Panc1 (cell line): ENCODE measurements around the gene C12orf56. TPM values are rescaled to one million over a fixed set of nuclear protein-coding genes. Genes with fewer than 3 reads are reported as not detected.

Experiments used
- ATAC-seq: fragments of 200-7000 bp; cut with Tn5 transposase; 2 replicates; pipeline ENCODE4 v1.9.1; 2020; ENCODE audit warnings: mild to moderate bottlenecking, moderate library complexity
- BruUV-seq: library from RNA; stranded (reverse); fragments of 400-500 nt; replicated peaks from 2 replicates; lab custom pipeline; 2021; lab: Mats Ljungman, UMichigan
- CTCF ChIA-PET: fragments of 300-600 bp; sonication (Branson Sonifier 250); formaldehyde crosslinking; loops from one replicate; lab custom pipeline; 2022; ENCODE audit warnings: antibody characterized with exemption; lab: Charles Lee
- POLR2A ChIA-PET: fragments of 300-600 bp; sonication (Branson Sonifier 250); formaldehyde crosslinking; loops from one replicate; lab custom pipeline; 2022; ENCODE audit warnings: antibody characterized with exemption; lab: Charles Lee
- DNase-seq: peaks from one replicate; pipeline ENCODE4 v3.0.0-alpha.2; 2010; ENCODE audit warnings: low read depth, low spot score
- H3K27ac ChIP-seq: 2 replicates; pipeline ENCODE4 v1.5.1; 2011; ENCODE audit warnings: mild to moderate bottlenecking, low read length, inconsistent platforms
- H3K27me3 ChIP-seq: fragments of 200-500 bp; sonication (Bioruptor generic); 2 replicates; pipeline ENCODE4 v1.6.0; 2014; ENCODE audit warnings: low read length, inconsistent platforms; ENCODE audit not compliant: control insufficient read depth, insufficient read depth
- H3K36me3 ChIP-seq: fragments of 200-500 bp; sonication (Bioruptor generic); 2 replicates; pipeline ENCODE4 v1.5.1; 2014; ENCODE audit warnings: inconsistent platforms, mild to moderate bottlenecking, low read length, moderate library complexity; ENCODE audit not compliant: control insufficient read depth, insufficient read depth
- H3K4me1 ChIP-seq: 2 replicates; pipeline ENCODE4 v1.5.1; 2011; ENCODE audit warnings: inconsistent platforms, mild to moderate bottlenecking, low read length, moderate library complexity; ENCODE audit not compliant: control insufficient read depth, insufficient read depth
- H3K4me3 ChIP-seq, 2 experiments: 2 replicates each; pipeline ENCODE4 v1.5.1; 2011 to 2012; ENCODE audit warnings: low read depth in 2 of 2, low read length in 2 of 2, mild to moderate bottlenecking in 2 of 2, inconsistent platforms in 1 of 2, moderate library complexity in 1 of 2
- H3K9me3 ChIP-seq: fragments of 200-500 bp; sonication (Bioruptor generic); 2 replicates; pipeline ENCODE4 v1.5.1; 2014; ENCODE audit warnings: low read depth, mild to moderate bottlenecking, inconsistent platforms, low read length, moderate library complexity; ENCODE audit not compliant: control insufficient read depth, insufficient read depth
- POLR2AphosphoS5 ChIP-seq: IDR thresholded peaks from 2 replicates; pipeline ENCODE4 v1.6.1; 2012; ENCODE audit warnings: mild to moderate bottlenecking, low read depth, low read length, moderate library complexity
- SIN3A ChIP-seq: IDR thresholded peaks from 2 replicates; pipeline ENCODE4 v1.6.1; 2012; ENCODE audit warnings: low read depth, mild to moderate bottlenecking, low read length, moderate library complexity, borderline replicate concordance; ENCODE audit not compliant: insufficient read depth
- TCF7L2 ChIP-seq: IDR thresholded peaks from 2 replicates; pipeline ENCODE4 v1.6.1; 2011; ENCODE audit warnings: mild to moderate bottlenecking, low read depth, low read length, inconsistent platforms
- in situ Hi-C: cut with HindIII; loops from 2 replicates; pipeline ENCODE4 v1.10.0; 2016; ENCODE audit warnings: low sequenced_read_pairs, low pct_unique_long_range_greater_than_20kb
- intact Hi-C: fragments of 100-400 bp; cut with micrococcal nuclease; formaldehyde crosslinking; loops from one replicate; pipeline ENCODE4 v1.10.0; 2022; ENCODE audit not compliant: unreplicated experiment
- total RNA-seq: library from RNA; stranded (reverse); gene quantifications from one replicate; pipeline ENCODE4 v1.2.1, GENCODE V29; 2021; ENCODE audit not compliant: unreplicated experiment
- TF ChIP-seq, protein P1 (sequence below): fragments of 450-650 bp; IDR thresholded peaks from 2 replicates; pipeline ENCODE4 v1.5.1; 2017; ENCODE audit warnings: mild to moderate bottlenecking
- TF ChIP-seq, protein P2 (sequence below), 2 experiments: IDR thresholded peaks; 2 replicates each; pipeline ENCODE4 v1.6.1; 2011 to 2012; ENCODE audit warnings: low read depth in 2 of 2, control low read depth in 1 of 2, low read length in 1 of 2, mild to moderate bottlenecking in 1 of 2, moderate library complexity in 1 of 2; ENCODE audit not compliant: insufficient read depth in 1 of 2

Gene C12orf56
- total RNA-seq, 1 experiment from 2014 or later = 2.8 TPM

- Histone ChIP-seq H3K27ac (no peak overlapping the region), H3K4me3 (no peak overlapping the region), H3K36me3 (no peaks in the 10 kb centered on the region), H3K27me3 (no peaks in the 10 kb centered on the region), H3K9me3 (no peaks in the 10 kb centered on the region), H3K4me1 (no peaks in the 10 kb centered on the region)
- CTCF ChIA-PET = no interaction called here
- intact Hi-C loops = no loop called here
- DNase-seq = no peak
- ATAC-seq = no peak
- POLR2A ChIA-PET = interaction anchor here (0.6 kb wide), 1 partner anchor 227 kb away, joined by 5 read pairs; no protein-coding TSS in a partner anchor
- in situ Hi-C loops = no loop called here
- TF ChIP-seq POLR2AphosphoS5 = no peak
- TF ChIP-seq TCF7L2 = no peak
- TF ChIP-seq, protein P1, sequence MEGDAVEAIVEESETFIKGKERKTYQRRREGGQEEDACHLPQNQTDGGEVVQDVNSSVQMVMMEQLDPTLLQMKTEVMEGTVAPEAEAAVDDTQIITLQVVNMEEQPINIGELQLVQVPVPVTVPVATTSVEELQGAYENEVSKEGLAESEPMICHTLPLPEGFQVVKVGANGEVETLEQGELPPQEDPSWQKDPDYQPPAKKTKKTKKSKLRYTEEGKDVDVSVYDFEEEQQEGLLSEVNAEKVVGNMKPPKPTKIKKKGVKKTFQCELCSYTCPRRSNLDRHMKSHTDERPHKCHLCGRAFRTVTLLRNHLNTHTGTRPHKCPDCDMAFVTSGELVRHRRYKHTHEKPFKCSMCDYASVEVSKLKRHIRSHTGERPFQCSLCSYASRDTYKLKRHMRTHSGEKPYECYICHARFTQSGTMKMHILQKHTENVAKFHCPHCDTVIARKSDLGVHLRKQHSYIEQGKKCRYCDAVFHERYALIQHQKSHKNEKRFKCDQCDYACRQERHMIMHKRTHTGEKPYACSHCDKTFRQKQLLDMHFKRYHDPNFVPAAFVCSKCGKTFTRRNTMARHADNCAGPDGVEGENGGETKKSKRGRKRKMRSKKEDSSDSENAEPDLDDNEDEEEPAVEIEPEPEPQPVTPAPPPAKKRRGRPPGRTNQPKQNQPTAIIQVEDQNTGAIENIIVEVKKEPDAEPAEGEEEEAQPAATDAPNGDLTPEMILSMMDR = no peak
- TF ChIP-seq SIN3A = no peak
- TF ChIP-seq, protein P2, sequence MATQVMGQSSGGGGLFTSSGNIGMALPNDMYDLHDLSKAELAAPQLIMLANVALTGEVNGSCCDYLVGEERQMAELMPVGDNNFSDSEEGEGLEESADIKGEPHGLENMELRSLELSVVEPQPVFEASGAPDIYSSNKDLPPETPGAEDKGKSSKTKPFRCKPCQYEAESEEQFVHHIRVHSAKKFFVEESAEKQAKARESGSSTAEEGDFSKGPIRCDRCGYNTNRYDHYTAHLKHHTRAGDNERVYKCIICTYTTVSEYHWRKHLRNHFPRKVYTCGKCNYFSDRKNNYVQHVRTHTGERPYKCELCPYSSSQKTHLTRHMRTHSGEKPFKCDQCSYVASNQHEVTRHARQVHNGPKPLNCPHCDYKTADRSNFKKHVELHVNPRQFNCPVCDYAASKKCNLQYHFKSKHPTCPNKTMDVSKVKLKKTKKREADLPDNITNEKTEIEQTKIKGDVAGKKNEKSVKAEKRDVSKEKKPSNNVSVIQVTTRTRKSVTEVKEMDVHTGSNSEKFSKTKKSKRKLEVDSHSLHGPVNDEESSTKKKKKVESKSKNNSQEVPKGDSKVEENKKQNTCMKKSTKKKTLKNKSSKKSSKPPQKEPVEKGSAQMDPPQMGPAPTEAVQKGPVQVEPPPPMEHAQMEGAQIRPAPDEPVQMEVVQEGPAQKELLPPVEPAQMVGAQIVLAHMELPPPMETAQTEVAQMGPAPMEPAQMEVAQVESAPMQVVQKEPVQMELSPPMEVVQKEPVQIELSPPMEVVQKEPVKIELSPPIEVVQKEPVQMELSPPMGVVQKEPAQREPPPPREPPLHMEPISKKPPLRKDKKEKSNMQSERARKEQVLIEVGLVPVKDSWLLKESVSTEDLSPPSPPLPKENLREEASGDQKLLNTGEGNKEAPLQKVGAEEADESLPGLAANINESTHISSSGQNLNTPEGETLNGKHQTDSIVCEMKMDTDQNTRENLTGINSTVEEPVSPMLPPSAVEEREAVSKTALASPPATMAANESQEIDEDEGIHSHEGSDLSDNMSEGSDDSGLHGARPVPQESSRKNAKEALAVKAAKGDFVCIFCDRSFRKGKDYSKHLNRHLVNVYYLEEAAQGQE (IDR thresholded peaks at IDR 0.05; ENCODE audit: insufficient read depth in 1 of 2, low read depth in 2 of 2, low read length in 1 of 2) = no peak
- no TSS peak for BruUV-seq
Measured at GRCh38 chr12:64323476-64324225, 66.9 kb downstream of the C12orf56 start.

DNA sequence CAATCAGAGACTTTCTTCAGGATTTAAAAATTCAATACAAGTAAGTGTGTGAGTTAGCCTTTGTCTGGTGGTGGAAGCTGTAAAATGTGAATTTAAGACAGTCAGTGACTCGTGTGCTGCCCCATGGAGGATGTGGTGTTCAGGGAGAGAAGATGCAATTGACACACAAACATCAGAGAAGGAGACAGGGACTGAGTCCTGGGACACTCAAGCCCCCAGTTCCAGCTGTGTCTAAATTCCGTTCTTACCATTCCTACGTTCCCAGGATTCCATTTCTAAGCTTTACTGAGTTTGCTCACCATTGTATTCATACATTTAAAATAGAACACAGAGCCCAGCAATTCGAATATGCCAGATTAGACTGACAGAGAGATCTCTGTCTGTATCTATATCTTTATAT is 67.6 kb downstream of the C12orf56 start:
- Histone ChIP-seq H3K4me1 (no peaks in the 10 kb centered on the region), H3K27me3 (no peaks in the 10 kb centered on the region), H3K9me3 (no peaks in the 10 kb centered on the region), H3K27ac (no peak overlapping the region), H3K4me3 (no peak overlapping the region), H3K36me3 (no peaks in the 10 kb centered on the region)
- no TSS peak for BruUV-seq
- TF ChIP-seq SIN3A (no peak), TCF7L2 (no peak)
- TF ChIP-seq, protein P2 (IDR thresholded peaks at IDR 0.05; ENCODE audit: insufficient read depth in 1 of 2, low read depth in 2 of 2, low read length in 1 of 2) = no peak
- DNase-seq = no peak
- POLR2A ChIA-PET = no interaction called here
- in situ Hi-C loops = no loop called here
- CTCF ChIA-PET = no interaction called here
- intact Hi-C loops = no loop called here
- no peak for ATAC-seq
